Activated CD8-positive, alpha-beta memory T cell treated with anti-CD3 and anti-CD28 coated beads for 24 hours (primary cell): ENCODE measurements around the gene GZMM.

Source experiments
- DNase-seq: peaks from one replicate; pipeline ENCODE4 v3.0.0-alpha.2; 2020

GZMM gene

GRCh38 chr19:567296-567900, 23.5 kb downstream of the GZMM start:
- no peak for DNase-seq

- no peak for DNase-seq
Observed at GRCh38 chr19:570251-570686, 26.4 kb downstream of the GZMM start.

- DNase-seq = peak; percentile 79
Observed at GRCh38 chr19:570937-571565, 27.2 kb downstream of the GZMM start.

- DNase-seq = no peak
Observed at GRCh38 chr19:571566-571974, 27.7 kb downstream of the GZMM start.

GRCh38 chr19:572140-572742, 28.4 kb downstream of the GZMM start, which contains the start of gene BSG:
Gene BSG, plus strand, starts transcription at chr19:572596. Its CDS starts 39 bp downstream, at chr19:572635.
- DNase-seq = peak; percentile 98

- no peak for DNase-seq
Observed at GRCh38 chr19:572743-573518, 29.1 kb downstream of the GZMM start.

- no peak for DNase-seq
Observed at GRCh38 chr19:573519-573825, 29.6 kb downstream of the GZMM start.

GRCh38 chr19:574658-575526, 31.0 kb downstream of the GZMM start:
- DNase-seq = no peak

GRCh38 chr19:575527-576506, 32.0 kb downstream of the GZMM start:
- DNase-seq = no peak

GRCh38 chr19:576768-577438, 33.0 kb downstream of the GZMM start:
- DNase-seq = no peak

GRCh38 chr19:577439-578392, 33.9 kb downstream of the GZMM start:
- DNase-seq = no peak

- no peak for DNase-seq
Observed at GRCh38 chr19:579111-579841, 35.4 kb downstream of the GZMM start.

GRCh38 chr19:579842-580155, 35.9 kb downstream of the GZMM start:
- DNase-seq = no peak

GRCh38 chr19:580274-580835, 36.5 kb downstream of the GZMM start:
- no peak for DNase-seq

- DNase-seq = no peak
Observed at GRCh38 chr19:581399-582111, 37.7 kb downstream of the GZMM start.

GRCh38 chr19:582497-583197, 38.8 kb downstream of the GZMM start:
- DNase-seq = no peak

GRCh38 chr19:583198-583967, 39.5 kb downstream of the GZMM start:
- DNase-seq = no peak
